Measurements from ENCODE around the gene KLHDC4. TPM values are rescaled to one million over a fixed set of nuclear protein-coding genes. Genes with fewer than 3 reads are reported as not detected.

The KLHDC4 gene
- total and polyA plus RNA-seq, 10 of the 15 experiments (the other 5 are each of a cell fraction or from before 2014, with no cell fraction given): 0.80 to 62.1 (median 32.8) TPM

- intact Hi-C loops (cut with micrococcal nuclease; ENCODE audit: unreplicated experiment): no loop called here
- Histone ChIP-seq H3K4me2 (ENCODE audit: control insufficient read depth, insufficient read depth) (no peak overlapping the region), H3K79me2 (ENCODE audit: control insufficient read depth, insufficient read depth, low read length) (no peaks in the 10 kb centered on the region), H4K20me1 (ENCODE audit: control insufficient read depth, insufficient read depth) (no peaks in the 10 kb centered on the region), H3K4me1 (ENCODE audit: control insufficient read depth, insufficient read depth, low read length) (no peaks in the 10 kb centered on the region), H3K36me3 (ENCODE audit: control insufficient read depth in 2 of 2, insufficient read depth in 2 of 2, low read length in 1 of 2) (peaks cover 17 to 32% of the 10 kb centered on the region in 2 experiments; a peak in 3 of 4 replicates), H2AFZ (ENCODE audit: control insufficient read depth, low read depth, low read length) (no peak overlapping the region), H3K4me3 (no peak overlapping the region), H3K9ac (ENCODE audit: control insufficient read depth, insufficient read depth, low read length) (no peak overlapping the region), H3K27ac (ENCODE audit: control insufficient read depth, insufficient read depth) (no peak overlapping the region), H3K27me3 (replicated peaks in 1 of 2; ENCODE audit: control insufficient read depth in 2 of 2, insufficient read depth in 2 of 2, low read length in 1 of 2) (no peaks in the 10 kb centered on the region), H3K9me3 (replicated peaks; ENCODE audit: control insufficient read depth, insufficient read depth, low read length) (no peaks in the 10 kb centered on the region)
- ChIA-PET POLR2A (no interaction called here), SMC1A (ENCODE audit: uncharacterized antibody, unreplicated experiment) (no interaction called here), CTCF (no interaction called here), RAD21 (ENCODE audit: unreplicated experiment) (no interaction called here)
- in situ Hi-C loops (cut with MboI): no loop called here
- BruUV-seq (replicated peaks): no TSS peak
- TF ChIP-seq NRF1 (conservative IDR thresholded peaks at IDR 0.05; ENCODE audit: low read depth, low read length): no peak
- TF ChIP-seq HDGF (IDR thresholded peaks at IDR 0.05): no peak
- no peak for TF ChIP-seq NBN (IDR thresholded peaks at IDR 0.05)
- TF ChIP-seq SMAD5 (IDR thresholded peaks at IDR 0.05; ENCODE audit: low read depth): no peak
- TF ChIP-seq RFX5 (IDR thresholded peaks at IDR 0.05; ENCODE audit: low read depth, low read length): no peak
- TF ChIP-seq SPI1 (IDR thresholded peaks at IDR 0.05; ENCODE audit: borderline replicate concordance, insufficient read depth, low read depth, low read length): no peak
- no peak for TF ChIP-seq RAD21 (IDR thresholded peaks at IDR 0.05; ENCODE audit: insufficient read depth, low read depth, low read length)
- TF ChIP-seq TCF12 (IDR thresholded peaks at IDR 0.05; ENCODE audit: low read depth, low read length): no peak
- no peak for TF ChIP-seq HDAC2 (IDR thresholded peaks at IDR 0.05)
- TF ChIP-seq PAX5 (IDR thresholded peaks at IDR 0.05; ENCODE audit: borderline replicate concordance, low read depth, low read length): no peak
- no peak for TF ChIP-seq MYB (IDR thresholded peaks at IDR 0.05; ENCODE audit: borderline replicate concordance, low read depth, low read length)
- TF ChIP-seq MTA3 (IDR thresholded peaks at IDR 0.05; ENCODE audit: borderline replicate concordance, low read length): no peak
- no peak for TF ChIP-seq PAX8 (IDR thresholded peaks at IDR 0.05)
- TF ChIP-seq BACH1 (IDR thresholded peaks at IDR 0.05; ENCODE audit: borderline replicate concordance): no peak
- no peak for TF ChIP-seq ZNF207 (IDR thresholded peaks at IDR 0.05; ENCODE audit: borderline replicate concordance)
- no peak for ATAC-seq
- DNase-seq (ENCODE audit: low read depth, low spot score): no peak
- no peak for FAIRE-seq
- WGBS (ENCODE audit: insufficient coverage, insufficient replicate concordance, low lambda C conversion rate, missing lambda C conversion rate): 81% methylated on average over 16 of the region's 17 CpGs
These were observed 22.9 kb downstream of the KLHDC4 start for GRCh38 chr16:87742781-87743490.

All from GM12878 (cell line).